ENCODE results near the gene SAMD4A.

Gene SAMD4A

GRCh38 chr14:54629183-54629582, 62.3 kb downstream of the SAMD4A start:
- Histone ChIP-seq H3K27ac (ENCODE audit: low read length) (no peak overlapping the region), H3K36me3 (ENCODE audit: control insufficient read depth, insufficient read depth, low read length) (no peaks in the 10 kb centered on the region), H3K9me3 (ENCODE audit: control insufficient read depth, insufficient read depth, low read length) (no peaks in the 10 kb centered on the region), H3K4me1 (ENCODE audit: control insufficient read depth, insufficient read depth, low read length) (peaks cover 6% of the 10 kb centered on the region; the same call in 1 of the 2 replicates), H3K4me3 (ENCODE audit: low read length) (no peak overlapping the region), H3K27me3 (ENCODE audit: control insufficient read depth, insufficient read depth, low read length) (no peaks in the 10 kb centered on the region)
- no peak for DNase-seq (ENCODE audit: low read depth, low spot score)
- WGBS (ENCODE audit: insufficient coverage, insufficient read length) = no CpG with 5 or more reads among the region's 3 CpGs

DNA sequence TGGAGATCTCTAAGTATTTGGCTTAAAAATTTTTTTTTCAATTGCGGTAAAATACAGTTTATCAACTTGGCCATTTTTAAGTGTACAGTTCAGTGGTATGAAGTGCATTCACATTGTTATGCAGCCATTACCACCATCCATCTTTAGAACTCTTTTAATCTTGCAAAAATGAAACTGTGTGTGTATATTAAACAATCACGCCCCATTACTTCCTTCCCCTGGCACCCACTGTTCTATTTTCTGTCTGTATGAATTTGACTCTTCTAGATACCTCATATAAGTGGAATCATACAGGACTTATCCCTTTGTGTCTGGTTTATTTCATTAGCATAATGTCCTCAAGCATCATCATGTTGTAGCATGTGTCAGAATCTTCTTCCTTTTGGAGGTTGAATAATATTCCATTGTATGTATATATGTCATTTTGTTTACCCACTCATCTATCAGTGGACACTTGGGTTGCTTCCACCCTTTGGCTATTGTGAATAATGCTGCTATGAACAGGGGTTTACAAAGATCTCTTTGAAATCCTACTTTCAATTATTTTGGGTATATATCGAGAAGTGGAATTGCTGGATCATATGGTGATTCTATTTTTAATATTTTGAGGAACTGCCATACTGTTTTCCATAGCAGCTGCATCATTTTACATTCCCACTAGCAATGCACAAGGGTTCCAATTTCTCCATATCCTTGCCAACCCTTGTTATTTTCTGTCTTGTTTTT, 62.9 kb downstream of the SAMD4A start:
- Histone ChIP-seq H3K9me3 (ENCODE audit: control insufficient read depth, insufficient read depth, low read length) (no peaks in the 10 kb centered on the region), H3K27me3 (ENCODE audit: control insufficient read depth, insufficient read depth, low read length) (no peaks in the 10 kb centered on the region), H3K27ac (ENCODE audit: low read length) (no peak overlapping the region), H3K4me3 (ENCODE audit: low read length) (no peak overlapping the region), H3K36me3 (ENCODE audit: control insufficient read depth, insufficient read depth, low read length) (no peaks in the 10 kb centered on the region), H3K4me1 (ENCODE audit: control insufficient read depth, insufficient read depth, low read length) (peaks cover 6% of the 10 kb centered on the region; the same call in 1 of the 2 replicates)
- no peak for DNase-seq (ENCODE audit: low read depth, low spot score)
- WGBS (ENCODE audit: insufficient coverage, insufficient read length) = no CpG with 5 or more reads among the region's 3 CpGs

DNA sequence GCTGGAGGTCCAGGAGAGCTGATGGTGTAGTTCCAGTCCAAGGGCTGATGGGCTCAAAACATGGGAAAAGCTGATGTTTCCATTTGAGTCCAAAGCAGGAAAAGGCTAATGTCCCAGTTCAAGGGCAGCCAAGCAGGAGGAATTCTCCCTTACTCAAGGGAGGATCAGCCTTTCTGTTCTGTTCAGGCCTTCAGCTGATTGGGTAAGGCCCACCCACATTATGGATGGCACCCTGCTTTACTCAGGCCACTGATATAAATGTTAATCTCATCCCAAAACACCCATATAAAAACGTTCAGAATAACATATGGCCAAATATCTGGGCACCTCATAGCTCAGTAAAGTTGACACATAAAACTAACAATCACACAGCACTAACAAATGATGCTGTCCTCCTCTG, 64.1 kb downstream of the SAMD4A start:
- Histone ChIP-seq H3K9me3 (ENCODE audit: control insufficient read depth, insufficient read depth, low read length) (no peaks in the 10 kb centered on the region), H3K4me1 (ENCODE audit: control insufficient read depth, insufficient read depth, low read length) (peaks cover 6% of the 10 kb centered on the region; the same call in 1 of the 2 replicates), H3K27ac (ENCODE audit: low read length) (no peak overlapping the region), H3K4me3 (ENCODE audit: low read length) (no peak overlapping the region), H3K36me3 (ENCODE audit: control insufficient read depth, insufficient read depth, low read length) (no peaks in the 10 kb centered on the region), H3K27me3 (ENCODE audit: control insufficient read depth, insufficient read depth, low read length) (no peaks in the 10 kb centered on the region)
- no peak for DNase-seq (ENCODE audit: low read depth, low spot score)
- no CpG with 5 or more reads among the region's 1 CpG for WGBS (ENCODE audit: insufficient coverage, insufficient read length)

GRCh38 chr14:54632452-54632851, 65.5 kb downstream of the SAMD4A start:
- no peak for DNase-seq (ENCODE audit: low read depth, low spot score)
- WGBS (ENCODE audit: insufficient coverage, insufficient read length) = no CpG with 5 or more reads among the region's 1 CpG
- H3K27me3 ChIP-seq (ENCODE audit: control insufficient read depth, insufficient read depth, low read length) = no peaks in the 10 kb centered on the region
- H3K9me3 ChIP-seq (ENCODE audit: control insufficient read depth, insufficient read depth, low read length) = no peaks in the 10 kb centered on the region
- no peaks in the 10 kb centered on the region for H3K36me3 ChIP-seq (ENCODE audit: control insufficient read depth, insufficient read depth, low read length)
- no peak overlapping the region for H3K27ac ChIP-seq (ENCODE audit: low read length)
- no peak overlapping the region for H3K4me3 ChIP-seq (ENCODE audit: low read length)
- peaks cover 5% of the 10 kb centered on the region; the same call in 1 of the 2 replicates for H3K4me1 ChIP-seq (ENCODE audit: control insufficient read depth, insufficient read depth, low read length)

- Histone ChIP-seq H3K9me3 (ENCODE audit: control insufficient read depth, insufficient read depth, low read length) (no peaks in the 10 kb centered on the region), H3K4me3 (ENCODE audit: low read length) (no peak overlapping the region), H3K36me3 (ENCODE audit: control insufficient read depth, insufficient read depth, low read length) (no peaks in the 10 kb centered on the region), H3K4me1 (ENCODE audit: control insufficient read depth, insufficient read depth, low read length) (peaks cover 5% of the 10 kb centered on the region; the same call in 1 of the 2 replicates), H3K27me3 (ENCODE audit: control insufficient read depth, insufficient read depth, low read length) (no peaks in the 10 kb centered on the region), H3K27ac (ENCODE audit: low read length) (no peak overlapping the region)
- WGBS (ENCODE audit: insufficient coverage, insufficient read length) = no CpG with 5 or more reads among the region's 4 CpGs
- DNase-seq (ENCODE audit: low read depth, low spot score) = no peak
Measured at GRCh38 chr14:54633076-54633475, 66.1 kb downstream of the SAMD4A start.

DNA sequence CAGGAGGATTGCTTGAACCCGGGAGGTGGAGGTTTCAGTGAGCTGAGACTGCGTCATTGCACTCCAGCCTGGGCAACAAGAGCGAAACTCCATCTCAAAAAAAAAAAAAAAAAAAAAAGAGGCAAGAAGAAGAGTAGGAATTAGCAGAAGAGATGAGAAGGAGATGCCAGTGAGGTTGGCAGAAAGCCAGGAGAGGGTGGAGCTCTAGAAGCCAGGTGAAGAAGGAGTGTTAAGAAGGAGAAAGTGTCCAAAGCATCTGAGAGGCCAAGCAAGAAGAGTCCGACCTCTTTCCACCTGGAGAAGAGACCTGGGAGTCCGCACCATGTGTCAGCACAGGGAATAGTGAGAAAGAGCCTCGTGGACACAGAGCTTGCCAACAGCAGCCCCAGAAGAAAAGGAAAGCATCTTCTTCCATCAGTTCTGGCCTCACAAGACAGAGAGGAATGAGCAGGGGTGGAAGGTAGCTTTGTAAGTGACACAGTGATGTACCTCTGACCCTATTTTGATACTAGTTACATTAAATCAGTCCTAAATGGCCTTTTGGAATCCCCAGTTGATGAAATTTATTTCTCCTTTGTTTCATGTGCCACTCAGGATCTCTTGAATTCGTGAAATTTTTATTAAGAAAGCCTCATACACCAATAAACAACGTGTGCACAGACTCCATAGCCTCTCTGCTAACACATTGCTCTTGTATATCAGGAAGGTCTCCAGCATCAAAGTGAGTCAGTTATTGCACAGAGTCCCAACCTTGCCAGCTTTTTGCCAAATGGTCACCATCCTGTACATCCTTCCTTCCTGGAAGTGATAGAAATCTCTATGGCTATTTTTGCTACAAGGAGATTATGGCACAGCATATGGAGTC, 70.6 kb downstream of the SAMD4A start:
- Histone ChIP-seq H3K36me3 (ENCODE audit: control insufficient read depth, insufficient read depth, low read length) (no peaks in the 10 kb centered on the region), H3K9me3 (ENCODE audit: control insufficient read depth, insufficient read depth, low read length) (no peaks in the 10 kb centered on the region), H3K4me3 (ENCODE audit: low read length) (no peak overlapping the region), H3K27me3 (ENCODE audit: control insufficient read depth, insufficient read depth, low read length) (no peaks in the 10 kb centered on the region), H3K27ac (ENCODE audit: low read length) (no peak overlapping the region), H3K4me1 (ENCODE audit: control insufficient read depth, insufficient read depth, low read length) (peaks cover 7% of the 10 kb centered on the region; the same call in 1 of the 2 replicates)
- no peak for DNase-seq (ENCODE audit: low read depth, low spot score)
- no CpG with 5 or more reads among the region's 8 CpGs for WGBS (ENCODE audit: insufficient coverage, insufficient read length)

- H3K36me3 ChIP-seq (ENCODE audit: control insufficient read depth, insufficient read depth, low read length) = no peaks in the 10 kb centered on the region
- no peaks in the 10 kb centered on the region for H3K9me3 ChIP-seq (ENCODE audit: control insufficient read depth, insufficient read depth, low read length)
- no peak overlapping the region for H3K4me3 ChIP-seq (ENCODE audit: low read length)
- no peaks in the 10 kb centered on the region for H3K27me3 ChIP-seq (ENCODE audit: control insufficient read depth, insufficient read depth, low read length)
- no peak for DNase-seq (ENCODE audit: low read depth, low spot score)
- H3K4me1 ChIP-seq (ENCODE audit: control insufficient read depth, insufficient read depth, low read length) = peaks cover 11% of the 10 kb centered on the region; the same call in 1 of the 2 replicates
- WGBS (ENCODE audit: insufficient coverage, insufficient read length) = no CpG with 5 or more reads among the region's 6 CpGs
- H3K27ac ChIP-seq (ENCODE audit: low read length) = no peak overlapping the region
Measured at GRCh38 chr14:54638135-54638446, 71.2 kb downstream of the SAMD4A start.

- WGBS (ENCODE audit: insufficient coverage, insufficient read length) = no CpG with 5 or more reads among the region's 2 CpGs
- Histone ChIP-seq H3K27ac (ENCODE audit: low read length) (no peak overlapping the region), H3K27me3 (ENCODE audit: control insufficient read depth, insufficient read depth, low read length) (no peaks in the 10 kb centered on the region), H3K4me3 (ENCODE audit: low read length) (no peak overlapping the region), H3K36me3 (ENCODE audit: control insufficient read depth, insufficient read depth, low read length) (no peaks in the 10 kb centered on the region), H3K4me1 (ENCODE audit: control insufficient read depth, insufficient read depth, low read length) (peaks cover 11% of the 10 kb centered on the region; the same call in 1 of the 2 replicates), H3K9me3 (ENCODE audit: control insufficient read depth, insufficient read depth, low read length) (no peaks in the 10 kb centered on the region)
- DNase-seq (ENCODE audit: low read depth, low spot score) = no peak
Measured at GRCh38 chr14:54639611-54640010, 72.7 kb downstream of the SAMD4A start.

- WGBS (ENCODE audit: insufficient coverage, insufficient read length) = no CpG with 5 or more reads among the region's 8 CpGs
- Histone ChIP-seq H3K4me1 (ENCODE audit: control insufficient read depth, insufficient read depth, low read length) (peaks cover 11% of the 10 kb centered on the region; the same call in 1 of the 2 replicates), H3K27me3 (ENCODE audit: control insufficient read depth, insufficient read depth, low read length) (no peaks in the 10 kb centered on the region), H3K36me3 (ENCODE audit: control insufficient read depth, insufficient read depth, low read length) (no peaks in the 10 kb centered on the region), H3K4me3 (ENCODE audit: low read length) (no peak overlapping the region), H3K27ac (ENCODE audit: low read length) (no peak overlapping the region), H3K9me3 (ENCODE audit: control insufficient read depth, insufficient read depth, low read length) (no peaks in the 10 kb centered on the region)
- DNase-seq (ENCODE audit: low read depth, low spot score) = no peak
Measured at GRCh38 chr14:54640506-54640905, 73.6 kb downstream of the SAMD4A start.

GRCh38 chr14:54642121-54642520, 75.2 kb downstream of the SAMD4A start:
- Histone ChIP-seq H3K4me1 (ENCODE audit: control insufficient read depth, insufficient read depth, low read length) (peaks cover 9% of the 10 kb centered on the region; the same call in 1 of the 2 replicates), H3K27me3 (ENCODE audit: control insufficient read depth, insufficient read depth, low read length) (no peaks in the 10 kb centered on the region), H3K4me3 (ENCODE audit: low read length) (no peak overlapping the region), H3K9me3 (ENCODE audit: control insufficient read depth, insufficient read depth, low read length) (no peaks in the 10 kb centered on the region), H3K36me3 (ENCODE audit: control insufficient read depth, insufficient read depth, low read length) (no peaks in the 10 kb centered on the region), H3K27ac (ENCODE audit: low read length) (no peak overlapping the region)
- DNase-seq (ENCODE audit: low read depth, low spot score) = no peak
- no CpG with 5 or more reads among the region's 2 CpGs for WGBS (ENCODE audit: insufficient coverage, insufficient read length)

Data from iPS DF 6.9 (cell line).